Activated CD4-positive, alpha-beta memory T cell treated with anti-CD3 and anti-CD28 coated beads, Interleukin-2, amount 10 ng/mL, durations not matched to agents 7 days and 5 days (primary cell): ENCODE measurements around the gene APP. TPM values are rescaled to one million over a fixed set of nuclear protein-coding genes. Genes with fewer than 3 reads are reported as not detected.
A peak's percentile ranks its signal among the peaks of the same experiment; 100 is the strongest.
"Not testable (repeated sequence)": the region's sequence is repeated elsewhere in the genome, so short reads cannot be mapped to it uniquely, and the experiment has no call there.

Experiments
- CTCF ChIA-PET: fragments of 350-600 bp; sonication (Branson Sonifier 250); formaldehyde crosslinking; loops from one replicate; lab custom pipeline; 2021; ENCODE audit warnings: antibody characterized with exemption, inconsistent platforms; lab: Charles Lee
- POLR2A ChIA-PET: fragments of 350-600 bp; sonication (Branson Sonifier 250); formaldehyde crosslinking; loops from one replicate; lab custom pipeline; 2021; ENCODE audit warnings: antibody characterized with exemption; lab: Charles Lee
- DNase-seq: peaks from one replicate; pipeline ENCODE4 v3.0.0-alpha.2; 2020
- H3K27ac Mint-ChIP-seq: one replicate; pipeline ENCODE4 v1.8.0; 2021; ENCODE audit warnings: mild to moderate bottlenecking, mixed read lengths
- H3K27me3 Mint-ChIP-seq: one replicate; pipeline ENCODE4 v1.8.0; 2021; ENCODE audit warnings: mixed read lengths
- H3K36me3 Mint-ChIP-seq: one replicate; pipeline ENCODE4 v1.8.0; 2021; ENCODE audit warnings: low read depth, mixed read lengths
- H3K4me1 Mint-ChIP-seq: one replicate; pipeline ENCODE4 v1.8.0; 2021; ENCODE audit warnings: mixed read lengths
- H3K4me3 Mint-ChIP-seq: one replicate; pipeline ENCODE4 v1.8.0; 2021; ENCODE audit warnings: mild to moderate bottlenecking, mixed read lengths
- H3K9me3 Mint-ChIP-seq: one replicate; pipeline ENCODE4 v1.8.0; 2021; ENCODE audit warnings: mixed read lengths
- total RNA-seq, 2 experiments: library from RNA; stranded (reverse); gene quantifications; one replicate each; pipeline ENCODE4 v1.2.3, GENCODE V29; 2021

APP gene
- total RNA-seq, 2 experiments from 2014 or later: 25.5 to 29.9 TPM

- H3K4me1 Mint-ChIP-seq: peaks cover 14% of the 10 kb centered on the region
- H3K27ac Mint-ChIP-seq: no peak overlapping the region
- H3K36me3 Mint-ChIP-seq: no peaks in the 10 kb centered on the region
- H3K4me3 Mint-ChIP-seq: no peak overlapping the region
- H3K27me3 Mint-ChIP-seq: no peaks in the 10 kb centered on the region
- H3K9me3 Mint-ChIP-seq: no peaks in the 10 kb centered on the region
- DNase-seq: no peak
- POLR2A ChIA-PET: no interaction called here
- CTCF ChIA-PET: interaction anchor here (0.5 kb wide), 1 partner anchor 11 kb away, joined by 3 read pairs; no protein-coding TSS in a partner anchor
Measured at GRCh38 chr21:25936776-25937175, 233.8 kb downstream of the APP start.

GRCh38 chr21:25934771-25935224 is 235.8 kb downstream of the APP start:
- no peaks in the 10 kb centered on the region for H3K27me3 Mint-ChIP-seq
- DNase-seq: peak; percentile 45
- H3K27ac Mint-ChIP-seq: peak overlapping the region; percentile 67
- no peaks in the 10 kb centered on the region for H3K9me3 Mint-ChIP-seq
- ChIA-PET POLR2A (interaction anchor here (0.8 kb wide), 1 partner anchor 172 kb away, joined by 4 read pairs; no protein-coding TSS in a partner anchor), CTCF (no interaction called here)
- H3K36me3 Mint-ChIP-seq: no peaks in the 10 kb centered on the region
- peaks cover 14% of the 10 kb centered on the region for H3K4me1 Mint-ChIP-seq
- H3K4me3 Mint-ChIP-seq: no peak overlapping the region

GRCh38 chr21:25934130-25934529 is 236.4 kb downstream of the APP start:
- CTCF ChIA-PET: no interaction called here
- H3K9me3 Mint-ChIP-seq: no peaks in the 10 kb centered on the region
- peaks cover 14% of the 10 kb centered on the region for H3K4me1 Mint-ChIP-seq
- H3K27ac Mint-ChIP-seq: no peak overlapping the region
- no peaks in the 10 kb centered on the region for H3K36me3 Mint-ChIP-seq
- no peak overlapping the region for H3K4me3 Mint-ChIP-seq
- no peak for DNase-seq
- no peaks in the 10 kb centered on the region for H3K27me3 Mint-ChIP-seq
- POLR2A ChIA-PET: no interaction called here

DNA sequence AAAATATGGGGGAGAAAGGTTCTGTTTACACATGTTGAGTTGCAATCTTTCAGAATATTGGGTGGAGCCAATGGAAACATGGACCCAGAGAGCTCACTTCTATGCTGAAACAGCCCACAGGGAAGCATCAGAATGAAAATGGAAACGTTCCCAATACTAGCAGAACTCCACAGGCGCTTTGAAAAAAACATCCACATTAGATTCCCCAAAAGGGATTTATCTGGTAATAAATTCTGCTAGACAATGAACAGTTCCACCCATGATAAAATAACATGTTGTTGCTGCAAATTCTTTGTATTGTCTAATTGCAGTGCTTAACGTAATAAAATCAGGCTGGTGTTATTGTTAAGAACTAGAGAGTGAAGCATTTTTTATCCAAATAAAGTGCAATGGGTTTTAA is 238.8 kb downstream of the APP start:
- ChIA-PET POLR2A (no interaction called here), CTCF (no interaction called here)
- peaks cover 14% of the 10 kb centered on the region for H3K4me1 Mint-ChIP-seq
- H3K9me3 Mint-ChIP-seq: no peaks in the 10 kb centered on the region
- H3K27ac Mint-ChIP-seq: no peak overlapping the region
- no peak overlapping the region for H3K4me3 Mint-ChIP-seq
- DNase-seq: no peak
- H3K36me3 Mint-ChIP-seq: no peaks in the 10 kb centered on the region
- no peaks in the 10 kb centered on the region for H3K27me3 Mint-ChIP-seq

DNA sequence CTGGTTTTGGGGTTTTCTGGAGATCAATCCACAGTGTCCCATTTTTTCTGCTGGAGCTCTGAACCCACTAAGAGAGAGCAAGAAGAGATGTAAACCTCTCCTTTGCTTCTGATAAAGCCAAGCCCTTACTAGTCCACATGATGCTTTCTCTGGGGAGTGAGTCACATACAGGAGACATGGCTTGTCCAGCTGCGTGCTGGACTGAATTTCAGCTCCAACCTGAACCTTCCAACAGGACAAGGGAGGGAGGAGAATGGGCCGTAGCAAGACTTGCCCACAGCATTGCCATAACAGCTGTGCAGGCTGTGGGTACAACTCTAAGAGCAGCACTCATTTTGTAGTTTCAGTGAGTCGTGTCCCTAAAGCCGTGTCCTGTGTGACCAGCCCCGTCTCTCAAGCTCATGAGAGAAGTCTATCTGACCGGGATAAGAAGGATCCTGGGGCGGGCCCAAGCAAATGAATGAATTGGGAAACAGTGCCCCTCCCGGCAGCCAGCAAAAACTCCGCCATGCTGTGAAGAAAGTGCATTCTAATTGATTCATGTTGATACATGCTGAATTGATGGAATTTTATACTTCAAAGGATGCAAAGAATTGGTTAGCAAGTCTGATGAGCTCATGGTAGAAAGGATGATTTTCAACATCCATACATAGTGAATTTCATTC is 240.6 kb downstream of the APP start:
- no peak for DNase-seq
- H3K27ac Mint-ChIP-seq: no peak overlapping the region
- no peak overlapping the region for H3K4me3 Mint-ChIP-seq
- CTCF ChIA-PET: no interaction called here
- H3K4me1 Mint-ChIP-seq: peaks cover 11% of the 10 kb centered on the region
- POLR2A ChIA-PET: no interaction called here
- no peaks in the 10 kb centered on the region for H3K36me3 Mint-ChIP-seq
- H3K9me3 Mint-ChIP-seq: no peaks in the 10 kb centered on the region
- H3K27me3 Mint-ChIP-seq: no peaks in the 10 kb centered on the region

- POLR2A ChIA-PET: no interaction called here
- CTCF ChIA-PET: no interaction called here
- H3K9me3 Mint-ChIP-seq: no peaks in the 10 kb centered on the region
- no peak overlapping the region for H3K4me3 Mint-ChIP-seq
- H3K27me3 Mint-ChIP-seq: no peaks in the 10 kb centered on the region
- no peak for DNase-seq
- no peak overlapping the region for H3K27ac Mint-ChIP-seq
- peaks cover 3% of the 10 kb centered on the region for H3K4me1 Mint-ChIP-seq
- H3K36me3 Mint-ChIP-seq: no peaks in the 10 kb centered on the region
Measured at GRCh38 chr21:25927195-25927880, 243.2 kb downstream of the APP start.

GRCh38 chr21:25925936-25926335 is 244.6 kb downstream of the APP start:
- ChIA-PET POLR2A (no interaction called here), CTCF (no interaction called here)
- peaks cover 3% of the 10 kb centered on the region for H3K4me1 Mint-ChIP-seq
- H3K36me3 Mint-ChIP-seq: no peaks in the 10 kb centered on the region
- no peak for DNase-seq
- no peaks in the 10 kb centered on the region for H3K9me3 Mint-ChIP-seq
- H3K27me3 Mint-ChIP-seq: no peaks in the 10 kb centered on the region
- no peak overlapping the region for H3K27ac Mint-ChIP-seq
- no peak overlapping the region for H3K4me3 Mint-ChIP-seq

GRCh38 chr21:25925064-25925800 is 245.3 kb downstream of the APP start:
- ChIA-PET CTCF (no interaction called here), POLR2A (no interaction called here)
- H3K27ac Mint-ChIP-seq: no peak overlapping the region
- H3K36me3 Mint-ChIP-seq: no peaks in the 10 kb centered on the region
- H3K9me3 Mint-ChIP-seq: no peaks in the 10 kb centered on the region
- DNase-seq: no peak
- H3K27me3 Mint-ChIP-seq: no peaks in the 10 kb centered on the region
- H3K4me1 Mint-ChIP-seq: peaks cover 3% of the 10 kb centered on the region
- H3K4me3 Mint-ChIP-seq: no peak overlapping the region

- CTCF ChIA-PET, H3K9me3 Mint-ChIP-seq, POLR2A ChIA-PET, DNase-seq, H3K27ac Mint-ChIP-seq, H3K4me1 Mint-ChIP-seq, H3K27me3 Mint-ChIP-seq, H3K4me3 Mint-ChIP-seq, H3K36me3 Mint-ChIP-seq: not testable (repeated sequence)
Measured at GRCh38 chr21:25918152-25918551, 252.4 kb downstream of the APP start.

DNA sequence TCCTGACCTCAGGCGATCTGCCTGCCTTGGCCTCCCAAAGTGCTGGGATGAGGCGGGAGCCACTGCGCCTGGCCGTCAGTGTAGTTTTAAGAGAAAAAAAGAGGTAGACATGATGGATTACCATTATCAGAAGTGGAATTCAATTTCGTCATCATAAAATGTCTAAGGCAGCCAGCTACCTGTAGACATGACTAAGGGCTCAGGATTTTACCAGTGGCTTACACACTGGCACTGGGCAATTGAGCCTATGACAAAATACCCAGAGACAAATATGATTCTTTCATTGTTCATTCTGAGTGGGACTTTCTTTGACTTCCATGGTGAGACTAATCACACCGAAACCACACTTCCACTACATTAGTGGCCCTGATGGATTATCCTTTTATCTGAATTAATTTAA is 254.3 kb downstream of the APP start:
- Mint-ChIP-seq H3K27ac (no peak overlapping the region), H3K4me1 (no peaks in the 10 kb centered on the region), H3K27me3 (no peaks in the 10 kb centered on the region), H3K4me3 (no peak overlapping the region), H3K36me3 (no peaks in the 10 kb centered on the region), H3K9me3 (peaks cover 6% of the 10 kb centered on the region)
- POLR2A ChIA-PET: no interaction called here
- DNase-seq: no peak
- CTCF ChIA-PET: no interaction called here

GRCh38 chr21:25913479-25913878 is 257.1 kb downstream of the APP start:
- Mint-ChIP-seq H3K4me3 (no peak overlapping the region), H3K27me3 (no peaks in the 10 kb centered on the region), H3K4me1 (no peaks in the 10 kb centered on the region), H3K36me3 (no peaks in the 10 kb centered on the region), H3K27ac (no peak overlapping the region), H3K9me3 (peaks cover 6% of the 10 kb centered on the region)
- ChIA-PET POLR2A (no interaction called here), CTCF (no interaction called here)
- DNase-seq: no peak

- H3K9me3 Mint-ChIP-seq: no peaks in the 10 kb centered on the region
Measured at GRCh38 chr21:25912402-25912746, 258.2 kb downstream of the APP start.

GRCh38 chr21:25911730-25912401 is 258.7 kb downstream of the APP start:
- no peaks in the 10 kb centered on the region for H3K4me1 Mint-ChIP-seq
- no peak for DNase-seq
- H3K27me3 Mint-ChIP-seq: no peaks in the 10 kb centered on the region

More at GRCh38 chr21:25912402-25912746, 258.2 kb downstream of the APP start:
- no peak overlapping the region for H3K4me3 Mint-ChIP-seq
- H3K27ac Mint-ChIP-seq: no peak overlapping the region
- H3K4me1 Mint-ChIP-seq: no peaks in the 10 kb centered on the region
- no peaks in the 10 kb centered on the region for H3K36me3 Mint-ChIP-seq
- no peaks in the 10 kb centered on the region for H3K27me3 Mint-ChIP-seq
- DNase-seq: no peak
- ChIA-PET POLR2A (no interaction called here), CTCF (no interaction called here)

More at GRCh38 chr21:25911730-25912401, 258.7 kb downstream of the APP start:
- Mint-ChIP-seq H3K27ac (no peak overlapping the region), H3K4me3 (no peak overlapping the region), H3K9me3 (no peaks in the 10 kb centered on the region), H3K36me3 (no peaks in the 10 kb centered on the region)
- ChIA-PET POLR2A (no interaction called here), CTCF (interaction anchor here (0.5 kb wide), 1 partner anchor 42 kb away, joined by 3 read pairs; no protein-coding TSS in a partner anchor)
